Loucy (cell line): ENCODE measurements around the gene BCL2.

ENCODE experiments used
- H2AFZ ChIP-seq: fragments of 200-600 bp; sonication (generic); 2 replicates; pipeline ENCODE4 v1.6.0; 2016; ENCODE audit warnings: antibody characterized with exemption, mild to moderate bottlenecking, low read length, moderate library complexity
- H3F3A ChIP-seq: fragments of 200-600 bp; 2 replicates; pipeline ENCODE4 v1.6.0; 2016; ENCODE audit warnings: antibody characterized with exemption, low read depth, mild to moderate bottlenecking
- H3K27me3 ChIP-seq: fragments of 200-600 bp; sonication (generic); 2 replicates; pipeline ENCODE4 v1.6.1; 2014; ENCODE audit warnings: low read length, mild to moderate bottlenecking; ENCODE audit not compliant: insufficient read depth, poor library complexity, severe bottlenecking
- H3K36me3 ChIP-seq: fragments of 200-600 bp; sonication (generic); 2 replicates; pipeline ENCODE4 v1.6.1; 2016; ENCODE audit warnings: low read length; ENCODE audit not compliant: insufficient read depth
- H3K4me1 ChIP-seq: fragments of 200-600 bp; sonication (generic); 2 replicates; pipeline ENCODE4 v1.5.1; 2014; ENCODE audit warnings: low read length, mild to moderate bottlenecking; ENCODE audit not compliant: insufficient read depth, poor library complexity, severe bottlenecking
- H3K4me2 ChIP-seq: fragments of 200-600 bp; sonication (generic); 2 replicates; pipeline ENCODE4 v1.6.0; 2014; ENCODE audit warnings: antibody characterized with exemption, low read length, low read depth, mild to moderate bottlenecking; ENCODE audit not compliant: poor library complexity, severe bottlenecking
- H3K4me3 ChIP-seq: fragments of 200-600 bp; sonication (generic); 2 replicates; pipeline ENCODE4 v1.5.1; 2014; ENCODE audit warnings: low read length, mild to moderate bottlenecking, mixed read lengths; ENCODE audit not compliant: poor library complexity, severe bottlenecking
- H3K79me2 ChIP-seq: fragments of 200-600 bp; sonication (generic); 2 replicates; pipeline ENCODE4 v1.6.1; 2014; ENCODE audit warnings: low read length; ENCODE audit not compliant: insufficient read depth
- H3K9ac ChIP-seq: fragments of 200-600 bp; sonication (generic); 2 replicates; pipeline ENCODE4 v1.6.0; 2014; ENCODE audit warnings: mild to moderate bottlenecking, low read depth, low read length, moderate library complexity; ENCODE audit not compliant: poor library complexity, severe bottlenecking
- H3K9me2 ChIP-seq: fragments of 200-600 bp; sonication (generic); replicated peaks from 2 replicates; pipeline ENCODE4 v1.6.1; 2016; ENCODE audit warnings: low read depth, low read length, mixed read lengths
- H3K9me3 ChIP-seq: fragments of 200-600 bp; sonication (generic); 2 replicates; pipeline ENCODE4 v1.6.1; 2014; ENCODE audit warnings: mild to moderate bottlenecking, antibody characterized with exemption, low read length, low read depth; ENCODE audit not compliant: insufficient read depth
- H4K20me1 ChIP-seq: fragments of 200-600 bp; sonication (generic); 2 replicates; pipeline ENCODE4 v1.6.0; 2014; ENCODE audit warnings: antibody characterized with exemption, low read length, mild to moderate bottlenecking; ENCODE audit not compliant: insufficient read depth, poor library complexity, severe bottlenecking
- CTCF ChIP-seq: fragments of 200-600 bp; sonication (generic); conservative IDR thresholded peaks from 2 replicates; pipeline ENCODE4 v1.5.1; 2014; ENCODE audit warnings: mild to moderate bottlenecking, antibody characterized with exemption, low read length
- EZH2phosphoT487 ChIP-seq: fragments of 200-600 bp; IDR thresholded peaks from 2 replicates; pipeline ENCODE4 v1.6.1; 2018; ENCODE audit warnings: antibody characterized with exemption, mild to moderate bottlenecking, moderate library complexity, borderline replicate concordance

BCL2 gene

GRCh38 chr18:63183378-63183777, 136.2 kb downstream of the BCL2 start:
- TF ChIP-seq EZH2phosphoT487 (no peak), CTCF (no peak)
- H3K9me3 ChIP-seq = no peaks in the 10 kb centered on the region
- H3K4me3 ChIP-seq = no peak overlapping the region
- H3K4me1 ChIP-seq = peaks cover 37% of the 10 kb centered on the region
- no peaks in the 10 kb centered on the region for H4K20me1 ChIP-seq
- H3K4me2 ChIP-seq = peak overlapping the region; percentile 22
- no peaks in the 10 kb centered on the region for H3K36me3 ChIP-seq
- H2AFZ ChIP-seq = no peak overlapping the region
- H3F3A ChIP-seq = no peaks in the 10 kb centered on the region
- no peaks in the 10 kb centered on the region for H3K9me2 ChIP-seq
- H3K9ac ChIP-seq = no peak overlapping the region
- no peaks in the 10 kb centered on the region for H3K27me3 ChIP-seq
- peaks cover 30% of the 10 kb centered on the region for H3K79me2 ChIP-seq

- no peaks in the 10 kb centered on the region for H3K36me3 ChIP-seq
- peaks cover 37% of the 10 kb centered on the region for H3K4me1 ChIP-seq
- H3F3A ChIP-seq = no peaks in the 10 kb centered on the region
- H4K20me1 ChIP-seq = no peaks in the 10 kb centered on the region
- H3K9me3 ChIP-seq = no peaks in the 10 kb centered on the region
- peaks cover 25% of the 10 kb centered on the region for H3K79me2 ChIP-seq
- no peaks in the 10 kb centered on the region for H3K27me3 ChIP-seq
- no peak overlapping the region for H3K9ac ChIP-seq
- peak overlapping the region; percentile 13 for H3K4me3 ChIP-seq
- no peak overlapping the region for H2AFZ ChIP-seq
- no peaks in the 10 kb centered on the region for H3K9me2 ChIP-seq
- H3K4me2 ChIP-seq = peak overlapping the region; percentile 22
- TF ChIP-seq CTCF (no peak), EZH2phosphoT487 (no peak)
Observed at GRCh38 chr18:63182861-63183260, 136.7 kb downstream of the BCL2 start.

GRCh38 chr18:63182310-63182772, 137.2 kb downstream of the BCL2 start:
- Histone ChIP-seq H3F3A (no peaks in the 10 kb centered on the region), H3K9ac (no peak overlapping the region), H3K9me3 (no peaks in the 10 kb centered on the region), H3K36me3 (no peaks in the 10 kb centered on the region), H3K27me3 (no peaks in the 10 kb centered on the region), H3K4me1 (peaks cover 37% of the 10 kb centered on the region), H3K4me2 (peak overlapping the region; percentile 22), H2AFZ (no peak overlapping the region), H4K20me1 (no peaks in the 10 kb centered on the region), H3K9me2 (no peaks in the 10 kb centered on the region), H3K79me2 (peaks cover 20% of the 10 kb centered on the region), H3K4me3 (peak overlapping the region; percentile 13)
- TF ChIP-seq CTCF = no peak
- no peak for TF ChIP-seq EZH2phosphoT487
